GM12891 (cell line): ENCODE data around the gene WDR48.

Experiments
- PAX5 ChIP-seq: IDR thresholded peaks from 2 replicates; pipeline ENCODE4 v1.6.1; 2011; ENCODE audit warnings: low read length, moderate library complexity, mild to moderate bottlenecking; ENCODE audit not compliant: insufficient read depth, severe bottlenecking
- POLR2A ChIP-seq: IDR thresholded peaks from 2 replicates; pipeline ENCODE4 v1.6.1; 2011; ENCODE audit warnings: low read depth, low read length, control low read depth
- POLR2AphosphoS5 ChIP-seq: IDR thresholded peaks from 2 replicates; pipeline ENCODE4 v1.6.1; 2011; ENCODE audit warnings: low read depth, low read length, control low read depth
- POU2F2 ChIP-seq: IDR thresholded peaks from 2 replicates; pipeline ENCODE4 v1.6.1; 2011; ENCODE audit warnings: low read depth, mild to moderate bottlenecking, control low read depth, low read length, moderate library complexity
- SPI1 ChIP-seq: IDR thresholded peaks from 2 replicates; pipeline ENCODE4 v1.6.1; 2011; ENCODE audit warnings: low read depth, low read length, control low read depth
- TAF1 ChIP-seq: IDR thresholded peaks from 2 replicates; pipeline ENCODE4 v1.6.1; 2011; ENCODE audit warnings: low read depth, low read length, control low read depth

GRCh38 chr3:39011191-39011736, 40.6 kb upstream of the WDR48 start:
- TF ChIP-seq POLR2AphosphoS5 (no peak), POLR2A (no peak), TAF1 (no peak), SPI1 (no peak), POU2F2 (no peak), PAX5 (no peak)
